GM18505 (cell line): ENCODE data around the gene UNCX.

Experiments
- ATAC-seq: cut with Tn5 transposase; IDR thresholded peaks from one replicate; pipeline ENCODE4 v1.9.1; 2021; ENCODE audit not compliant: unreplicated experiment
- POLR2A ChIP-seq: IDR thresholded peaks from 4 replicates; pipeline ENCODE4 v1.6.1; 2011; ENCODE audit warnings: borderline replicate concordance; ENCODE audit not compliant: insufficient read depth, insufficient read length; ENCODE audit errors: extremely low read depth

UNCX gene

GRCh38 chr7:1245524-1246050, 12.9 kb downstream of the UNCX start:
- no peak for ATAC-seq
- TF ChIP-seq POLR2A, result no peak

DNA sequence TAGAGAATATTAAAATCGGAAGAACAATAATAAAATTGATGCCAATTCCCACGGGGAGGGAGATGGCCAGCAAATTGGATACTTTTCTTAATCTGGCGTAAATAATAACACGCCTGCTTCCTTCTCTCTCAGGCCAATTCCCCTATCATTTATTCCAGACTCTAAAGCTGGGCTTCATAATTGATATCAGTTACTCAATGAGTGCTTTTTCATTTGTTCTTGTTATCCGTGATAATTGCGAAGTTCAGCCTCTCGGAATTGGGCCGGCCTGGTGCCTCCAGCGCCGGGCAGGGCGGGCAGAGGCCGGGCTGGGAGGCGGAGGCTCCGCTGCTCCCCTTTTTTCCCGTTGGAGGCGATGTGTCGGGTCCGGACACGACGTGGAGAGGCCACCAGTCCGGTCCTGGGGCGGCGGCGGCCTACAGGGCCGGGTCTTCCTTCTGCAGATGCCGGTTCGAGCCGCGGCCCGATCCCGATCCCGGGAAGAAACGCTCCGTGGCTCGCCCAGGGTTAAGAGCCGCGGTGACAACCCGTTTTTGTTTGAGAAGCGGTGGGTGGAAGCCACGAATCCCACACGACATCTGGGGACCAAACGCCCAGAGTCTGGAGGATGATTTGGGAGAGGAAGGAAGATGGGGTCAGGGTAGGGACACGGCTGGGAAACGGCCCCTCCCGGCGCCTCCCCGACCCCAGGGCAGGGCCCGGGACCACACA, 13.6 kb downstream of the UNCX start:
- ATAC-seq, result no peak
- TF ChIP-seq POLR2A, result no peak

GRCh38 chr7:1246871-1247526, 14.3 kb downstream of the UNCX start:
- ATAC-seq, result no peak
- no peak for TF ChIP-seq POLR2A

- TF ChIP-seq POLR2A, result no peak
- no peak for ATAC-seq
Measured at GRCh38 chr7:1247527-1248041, 14.9 kb downstream of the UNCX start.

DNA sequence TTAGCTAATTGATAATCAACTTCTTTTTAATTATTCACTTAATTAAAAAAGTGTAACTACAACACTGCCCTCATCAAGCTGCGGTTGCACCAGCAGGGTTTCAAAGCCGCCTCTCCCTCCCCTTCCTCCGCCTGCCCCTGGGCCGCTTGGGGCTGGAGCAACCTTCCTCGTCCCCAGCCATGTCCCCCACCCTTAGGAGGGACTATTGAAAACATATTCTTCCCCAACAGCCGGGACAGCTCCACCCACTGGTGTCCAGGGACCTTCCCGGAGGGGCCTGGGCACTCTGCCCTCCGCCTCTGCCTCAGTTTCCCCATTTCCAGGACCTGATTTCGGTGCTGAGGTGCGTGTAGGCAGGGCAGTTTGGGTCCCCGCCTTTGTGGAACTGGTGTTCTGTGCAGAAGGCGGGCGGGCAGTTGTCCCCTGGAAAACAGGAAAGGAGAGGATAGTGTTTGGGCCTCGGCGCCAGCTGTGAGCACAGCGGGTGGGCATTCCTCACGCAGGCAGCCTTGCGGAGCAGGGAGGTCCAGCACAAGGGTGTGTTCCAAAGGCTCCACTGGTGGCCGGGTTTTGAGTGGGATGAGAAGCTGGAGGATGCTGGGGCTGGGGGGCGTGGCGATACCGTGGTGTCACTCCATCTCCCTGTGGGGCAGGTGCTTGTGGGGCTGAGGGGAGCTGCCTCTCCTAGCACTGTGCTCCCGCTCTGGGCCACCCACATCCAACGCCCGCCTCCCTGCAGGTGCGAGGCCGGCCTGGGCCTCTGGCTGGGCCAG, 15.7 kb downstream of the UNCX start:
- no peak for TF ChIP-seq POLR2A
- no peak for ATAC-seq

DNA sequence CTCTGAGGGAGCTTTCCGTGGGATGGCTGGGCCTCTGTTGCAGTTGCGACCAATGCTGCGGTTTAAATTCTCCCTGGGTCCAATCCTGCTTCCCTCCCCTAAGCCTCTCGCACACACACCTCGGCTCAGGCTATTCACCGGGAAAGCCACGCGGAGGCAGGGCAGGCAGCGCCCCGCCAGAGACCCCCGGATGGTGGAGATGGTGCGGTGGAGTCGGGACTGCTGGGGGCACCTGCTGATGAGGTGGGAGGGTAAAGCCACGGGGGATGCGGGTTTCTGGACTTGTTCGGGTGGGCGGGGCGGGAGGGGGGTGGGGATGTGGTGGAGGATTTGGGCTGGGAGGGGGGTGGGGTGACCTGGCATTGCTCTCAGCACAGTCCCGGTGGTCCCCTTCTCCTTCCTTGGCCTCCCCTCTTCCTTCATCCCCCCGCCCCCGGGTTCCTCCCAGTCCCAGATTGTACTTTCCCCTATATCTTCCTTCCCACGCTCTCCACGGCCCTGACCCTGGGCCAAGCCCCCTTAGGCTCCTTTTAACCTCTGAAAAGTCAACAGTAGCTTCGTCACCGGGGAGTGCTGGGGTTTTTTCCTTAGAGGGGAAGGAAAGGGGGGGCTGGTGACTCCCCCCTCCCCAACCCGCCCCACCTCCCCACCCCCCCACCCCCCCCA, 16.4 kb downstream of the UNCX start:
- ATAC-seq, result no peak

GRCh38 chr7:1249731-1250130, 17.1 kb downstream of the UNCX start:
- no peak for ATAC-seq
- no peak for TF ChIP-seq POLR2A

More for the DNA sequence above, 16.4 kb downstream of the UNCX start:
- TF ChIP-seq POLR2A, result no peak

DNA sequence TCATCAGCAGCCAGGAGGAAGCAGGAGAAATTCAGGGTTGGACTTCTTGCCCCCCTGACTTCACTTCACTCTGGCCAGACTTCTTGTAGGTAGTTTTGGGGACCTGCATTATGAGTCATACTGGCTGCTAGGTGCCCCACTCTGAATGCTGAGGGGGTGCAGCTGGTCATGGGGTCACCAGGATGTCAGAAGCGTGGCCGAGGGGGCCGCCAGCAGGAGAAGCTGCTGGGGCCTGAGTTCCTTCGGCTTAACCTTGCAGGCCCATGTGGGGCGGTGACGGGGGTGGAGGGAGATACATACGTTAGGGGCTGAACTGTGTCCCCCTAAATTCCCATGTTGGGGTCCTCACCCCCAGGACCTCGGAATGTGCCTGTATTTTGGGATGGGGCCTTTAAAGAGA, 18.2 kb downstream of the UNCX start:
- no peak for TF ChIP-seq POLR2A
- ATAC-seq, result no peak

DNA sequence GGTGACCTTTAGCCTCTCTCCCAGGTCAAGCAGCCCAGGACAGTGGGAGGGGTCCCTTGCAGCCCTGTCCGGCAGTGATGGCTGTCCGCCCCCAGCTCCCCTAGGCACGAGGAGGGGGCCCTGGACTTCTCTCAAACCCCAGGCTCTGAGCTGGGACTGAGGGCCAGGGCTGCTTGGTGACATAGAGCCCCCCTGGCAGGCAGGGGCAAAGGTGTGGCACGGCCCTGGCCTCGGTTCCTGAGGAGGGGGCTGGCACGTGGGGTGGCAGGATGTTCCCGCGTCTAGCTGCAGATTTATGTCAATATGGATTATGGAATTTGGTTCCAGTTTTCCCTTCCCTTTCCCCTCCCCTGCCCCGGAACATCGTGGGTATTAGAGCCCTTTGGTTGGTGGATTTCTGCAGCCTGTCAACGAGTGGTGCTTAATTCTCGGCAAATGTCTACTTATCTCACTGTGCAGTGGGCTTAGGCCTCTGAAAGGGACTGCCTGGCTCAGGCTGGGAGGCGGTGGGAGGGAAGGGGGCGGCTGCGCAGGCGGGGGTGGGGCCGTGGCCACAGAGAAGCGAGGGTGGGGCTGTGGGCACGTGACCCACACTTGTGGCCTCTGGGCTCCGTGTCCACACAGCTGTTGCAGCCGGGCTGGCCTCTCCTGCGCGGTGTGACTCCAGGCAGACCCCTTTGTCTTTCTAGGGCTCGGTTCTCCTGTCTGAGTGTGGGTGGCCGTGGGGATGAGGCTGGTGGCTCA, 19.3 kb downstream of the UNCX start:
- no peak for TF ChIP-seq POLR2A

GRCh38 chr7:1252540-1253090, 19.9 kb downstream of the UNCX start:
- no peak for ATAC-seq
- no peak for TF ChIP-seq POLR2A

More for the DNA sequence above, 19.3 kb downstream of the UNCX start:
- ATAC-seq, result no peak

GRCh38 chr7:1253681-1254181, 21.1 kb downstream of the UNCX start:
- ATAC-seq, result no peak
- no peak for TF ChIP-seq POLR2A
